ENCODE data around the gene CSF1R.

Gene CSF1R

GRCh38 chr5:150120617-150121447 lies 34.5 kb upstream of the CSF1R start:
- H3K27ac ChIP-seq (ENCODE audit: low read depth, low read length), result no peak overlapping the region
- H3K4me3 ChIP-seq (ENCODE audit: low read length), result no peak overlapping the region
- no peaks in the 10 kb centered on the region for H3K36me3 ChIP-seq (ENCODE audit: control insufficient read depth, low read length)
- H3K4me1 ChIP-seq (ENCODE audit: control insufficient read depth, low read length), result no peaks in the 10 kb centered on the region
- H3K9me2 ChIP-seq (replicated peaks; ENCODE audit: control insufficient read depth, low read length), result no peaks in the 10 kb centered on the region
- H3F3A ChIP-seq (ENCODE audit: control insufficient read depth, insufficient read depth), result no peaks in the 10 kb centered on the region
- TF ChIP-seq, protein P1, sequence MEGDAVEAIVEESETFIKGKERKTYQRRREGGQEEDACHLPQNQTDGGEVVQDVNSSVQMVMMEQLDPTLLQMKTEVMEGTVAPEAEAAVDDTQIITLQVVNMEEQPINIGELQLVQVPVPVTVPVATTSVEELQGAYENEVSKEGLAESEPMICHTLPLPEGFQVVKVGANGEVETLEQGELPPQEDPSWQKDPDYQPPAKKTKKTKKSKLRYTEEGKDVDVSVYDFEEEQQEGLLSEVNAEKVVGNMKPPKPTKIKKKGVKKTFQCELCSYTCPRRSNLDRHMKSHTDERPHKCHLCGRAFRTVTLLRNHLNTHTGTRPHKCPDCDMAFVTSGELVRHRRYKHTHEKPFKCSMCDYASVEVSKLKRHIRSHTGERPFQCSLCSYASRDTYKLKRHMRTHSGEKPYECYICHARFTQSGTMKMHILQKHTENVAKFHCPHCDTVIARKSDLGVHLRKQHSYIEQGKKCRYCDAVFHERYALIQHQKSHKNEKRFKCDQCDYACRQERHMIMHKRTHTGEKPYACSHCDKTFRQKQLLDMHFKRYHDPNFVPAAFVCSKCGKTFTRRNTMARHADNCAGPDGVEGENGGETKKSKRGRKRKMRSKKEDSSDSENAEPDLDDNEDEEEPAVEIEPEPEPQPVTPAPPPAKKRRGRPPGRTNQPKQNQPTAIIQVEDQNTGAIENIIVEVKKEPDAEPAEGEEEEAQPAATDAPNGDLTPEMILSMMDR (IDR thresholded peaks at IDR 0.05; ENCODE audit: low read depth, low read length, poor library complexity, severe bottlenecking), result no peak
- TF ChIP-seq EZH2phosphoT487 (IDR thresholded peaks at IDR 0.05; ENCODE audit: borderline replicate concordance, low read length), result no peak
- no peaks in the 10 kb centered on the region for H3K79me2 ChIP-seq (ENCODE audit: control insufficient read depth, low read length)
- no peaks in the 10 kb centered on the region for H3K9me3 ChIP-seq (ENCODE audit: control insufficient read depth, insufficient read depth, low read length)
- no peaks in the 10 kb centered on the region for H4K20me1 ChIP-seq (ENCODE audit: control insufficient read depth, insufficient read depth, low read depth, low read length)
- no peaks in the 10 kb centered on the region for H3K27me3 ChIP-seq (ENCODE audit: control insufficient read depth, low read length)
- no peak overlapping the region for H3K4me2 ChIP-seq (ENCODE audit: low read length)

GRCh38 chr5:150120062-150120441 lies 33.7 kb upstream of the CSF1R start:
- Histone ChIP-seq H3F3A (ENCODE audit: control insufficient read depth, insufficient read depth) (no peaks in the 10 kb centered on the region), H3K79me2 (ENCODE audit: control insufficient read depth, low read length) (no peaks in the 10 kb centered on the region), H3K36me3 (ENCODE audit: control insufficient read depth, low read length) (no peaks in the 10 kb centered on the region), H3K4me2 (ENCODE audit: low read length) (no peak overlapping the region), H4K20me1 (ENCODE audit: control insufficient read depth, insufficient read depth, low read depth, low read length) (no peaks in the 10 kb centered on the region), H3K9me2 (replicated peaks; ENCODE audit: control insufficient read depth, low read length) (no peaks in the 10 kb centered on the region), H3K27me3 (ENCODE audit: control insufficient read depth, low read length) (no peaks in the 10 kb centered on the region), H3K27ac (ENCODE audit: low read depth, low read length) (no peak overlapping the region), H3K9me3 (ENCODE audit: control insufficient read depth, insufficient read depth, low read length) (no peaks in the 10 kb centered on the region), H3K4me1 (ENCODE audit: control insufficient read depth, low read length) (no peaks in the 10 kb centered on the region), H3K4me3 (ENCODE audit: low read length) (no peak overlapping the region)
- no peak for TF ChIP-seq EZH2phosphoT487 (IDR thresholded peaks at IDR 0.05; ENCODE audit: borderline replicate concordance, low read length)
- TF ChIP-seq, protein P1 (IDR thresholded peaks at IDR 0.05; ENCODE audit: low read depth, low read length, poor library complexity, severe bottlenecking), result no peak

DNA sequence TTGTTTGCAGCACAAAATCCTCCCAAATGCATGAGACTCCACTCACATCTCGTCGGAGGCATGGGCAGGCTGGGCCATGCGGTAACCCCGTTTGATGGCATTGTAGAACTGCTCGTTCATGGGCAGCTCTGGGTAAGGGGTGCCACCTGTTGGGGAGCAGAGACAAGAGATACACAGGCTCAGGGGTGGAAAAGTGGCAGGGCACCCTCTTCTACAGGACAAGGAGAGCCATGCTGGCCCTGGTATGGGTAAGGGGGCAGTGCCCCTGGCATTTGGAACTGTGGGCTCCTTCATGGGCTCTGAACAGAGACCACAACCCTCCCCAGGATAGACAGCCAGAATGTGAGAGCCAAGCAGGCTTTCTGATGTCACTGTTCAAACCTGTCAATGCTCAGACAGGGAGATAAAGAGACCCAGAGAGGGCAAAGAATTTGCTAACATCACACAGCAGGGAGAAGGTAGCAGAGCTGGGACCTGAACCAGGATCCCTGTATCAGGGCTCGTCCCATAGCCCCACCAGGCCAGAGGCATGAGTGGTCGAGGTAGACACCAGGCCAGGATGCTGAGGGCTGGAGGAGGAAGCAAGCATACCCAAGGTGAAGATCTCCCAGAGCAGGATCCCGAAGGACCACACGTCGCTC lies 33.2 kb upstream of the CSF1R start:
- Histone ChIP-seq H3K4me2 (ENCODE audit: low read length) (no peak overlapping the region), H3F3A (ENCODE audit: control insufficient read depth, insufficient read depth) (no peaks in the 10 kb centered on the region), H3K9me2 (replicated peaks; ENCODE audit: control insufficient read depth, low read length) (no peaks in the 10 kb centered on the region), H3K36me3 (ENCODE audit: control insufficient read depth, low read length) (no peaks in the 10 kb centered on the region), H3K27me3 (ENCODE audit: control insufficient read depth, low read length) (no peaks in the 10 kb centered on the region), H4K20me1 (ENCODE audit: control insufficient read depth, insufficient read depth, low read depth, low read length) (no peaks in the 10 kb centered on the region), H3K9me3 (ENCODE audit: control insufficient read depth, insufficient read depth, low read length) (no peaks in the 10 kb centered on the region), H3K79me2 (ENCODE audit: control insufficient read depth, low read length) (no peaks in the 10 kb centered on the region), H3K27ac (ENCODE audit: low read depth, low read length) (no peak overlapping the region), H3K4me1 (ENCODE audit: control insufficient read depth, low read length) (no peaks in the 10 kb centered on the region), H3K4me3 (ENCODE audit: low read length) (no peak overlapping the region)
- no peak for TF ChIP-seq EZH2phosphoT487 (IDR thresholded peaks at IDR 0.05; ENCODE audit: borderline replicate concordance, low read length)
- TF ChIP-seq, protein P1 (IDR thresholded peaks at IDR 0.05; ENCODE audit: low read depth, low read length, poor library complexity, severe bottlenecking), result no peak

Data from DOHH2 (cell line).